ENCODE results near the gene PRKACA. TPM values are rescaled to one million over a fixed set of nuclear protein-coding genes. Genes with fewer than 3 reads are reported as not detected.

Gene PRKACA
- total and polyA plus RNA-seq, 2 experiments from 2014 or later = 5.3 to 37.4 TPM

DNA sequence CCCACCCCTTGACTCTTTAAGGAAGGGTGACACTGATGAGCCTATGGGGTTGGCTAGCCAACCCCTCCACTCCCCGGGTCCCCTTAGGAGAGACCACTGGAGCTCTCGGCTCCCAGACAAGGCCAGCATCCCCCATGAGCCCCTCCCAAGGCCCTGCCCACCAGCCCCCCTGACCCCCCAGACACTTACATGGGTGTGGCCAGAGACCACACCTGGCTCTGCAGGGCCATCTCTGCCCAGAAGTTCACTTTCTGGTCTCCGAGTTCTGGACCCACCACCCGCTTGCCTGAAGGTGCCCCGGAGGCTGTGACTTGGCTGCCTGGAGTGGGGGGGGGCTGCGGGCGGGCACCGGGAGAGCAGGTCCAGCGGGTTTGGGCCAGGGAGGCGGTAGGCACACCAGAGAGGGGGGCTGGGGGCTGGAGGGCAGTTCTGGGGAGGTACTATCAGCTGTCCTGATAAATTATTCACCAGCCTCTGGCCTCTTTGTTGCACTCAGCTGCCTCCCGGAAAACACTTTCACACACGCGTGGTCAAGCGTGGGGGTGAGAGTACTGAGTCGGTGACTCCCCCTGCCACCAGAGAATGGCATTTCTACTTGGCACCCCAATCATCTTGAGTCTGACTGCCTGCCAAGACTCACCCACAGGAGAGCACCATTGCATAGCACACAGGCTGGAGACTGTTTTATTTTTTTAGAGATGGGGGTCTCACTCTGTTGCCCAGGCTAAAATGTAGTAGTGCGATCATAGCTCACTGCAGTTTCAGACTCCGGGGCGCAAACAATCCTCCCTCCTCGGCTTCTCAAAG lies 55.6 kb downstream of the PRKACA start, which contains the start of gene PALM3:
Gene PALM3 (minus strand): TSS at position 326 of the 807 bp plus-strand sequence. CDS start 96 bp downstream, at position 230.
- 69% methylated on average over 15 to 19 of the region's 19 CpGs for WGBS, 2 experiments (ENCODE audit: low coverage in 1 of 2, low lambda C conversion rate in 2 of 2, missing lambda C conversion rate in 2 of 2)
- in situ Hi-C loops (cut with MboI) = no loop called here
- H3K4me3 ChIP-seq = no peak within 1 kb of the TSS
- H3K36me3 ChIP-seq (ENCODE audit: low read depth) = no peaks in the 10 kb centered on the region
- H3K27me3 ChIP-seq (replicated peaks; ENCODE audit: insufficient read depth) = peaks cover 12% of the 10 kb centered on the region; the same call in 1 of the 2 replicates
- H3K4me1 ChIP-seq (ENCODE audit: insufficient read depth) = no peaks in the 10 kb centered on the region
- H3K9me2 ChIP-seq (ENCODE audit: insufficient read depth) = no peaks in the 10 kb centered on the region
- H3K79me2 ChIP-seq (ENCODE audit: insufficient read depth) = no peaks in the 10 kb centered on the region
- 0 out of 2 replicates have a peak within 1 kb of the TSS, but pooled peaks have one; percentile 62 for H2AFZ ChIP-seq
- no peak within 1 kb of the TSS for H3K4me2 ChIP-seq (ENCODE audit: unreplicated experiment)
- H4K20me1 ChIP-seq (ENCODE audit: insufficient read depth) = no peaks in the 10 kb centered on the region
- no peak within 1 kb of the TSS for H3K9ac ChIP-seq
- TF ChIP-seq EZH2phosphoT487 (IDR thresholded peaks at IDR 0.05; ENCODE audit: insufficient read depth, low read depth) = no peak
- no peak for TF ChIP-seq EZH2 (IDR thresholded peaks at IDR 0.05; ENCODE audit: insufficient read depth, poor library complexity, severe bottlenecking)
- no peaks in the 10 kb centered on the region for H3F3A ChIP-seq (ENCODE audit: insufficient read depth)
- no peaks in the 10 kb centered on the region for H3K9me3 ChIP-seq (ENCODE audit: low read depth)
- DNase-seq = no peak
- H3K27ac ChIP-seq = no peak within 1 kb of the TSS

DNA sequence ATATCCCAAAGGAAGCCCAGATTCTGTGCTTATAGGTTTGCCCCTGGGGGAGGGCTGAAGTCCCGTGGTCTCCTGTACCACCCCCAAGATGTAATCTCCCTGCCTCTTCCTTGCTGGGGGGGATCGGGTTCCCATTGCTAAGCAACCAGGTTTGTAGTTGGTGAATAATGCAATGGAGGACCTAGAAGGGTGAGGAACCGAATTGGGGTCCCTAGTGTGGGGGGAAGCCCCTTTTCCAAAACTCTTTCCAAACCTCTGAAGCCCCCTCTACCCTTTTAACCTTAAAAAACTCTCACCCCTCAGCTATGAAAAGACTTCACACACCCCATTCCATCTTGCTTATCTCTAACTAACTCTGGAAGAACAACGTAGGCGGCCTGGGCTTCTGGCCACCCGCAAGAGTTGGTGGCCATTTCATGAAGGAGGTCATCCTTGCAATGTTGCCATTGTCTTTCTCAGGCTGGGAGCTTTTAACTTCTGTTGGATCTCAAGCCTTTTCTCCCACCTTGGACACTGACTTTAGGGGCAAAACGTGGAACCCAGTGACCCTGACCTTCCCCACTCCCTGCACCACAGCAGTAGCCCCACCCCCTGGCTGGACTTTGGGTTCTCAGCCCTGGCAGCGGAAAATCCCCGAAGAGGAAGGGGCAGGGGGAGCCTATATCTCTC lies 56.3 kb downstream of the PRKACA start:
- H3K9me2 ChIP-seq (ENCODE audit: insufficient read depth) = no peaks in the 10 kb centered on the region
- 0 out of 2 replicates have a peak overlapping the region, but pooled peaks have one; percentile 62 for H2AFZ ChIP-seq
- no peak overlapping the region for H3K9ac ChIP-seq
- peak; percentile 46 for DNase-seq
- peaks cover 12% of the 10 kb centered on the region; the same call in 1 of the 2 replicates for H3K27me3 ChIP-seq (replicated peaks; ENCODE audit: insufficient read depth)
- no peaks in the 10 kb centered on the region for H3K9me3 ChIP-seq (ENCODE audit: low read depth)
- H3K4me3 ChIP-seq = no peak overlapping the region
- H4K20me1 ChIP-seq (ENCODE audit: insufficient read depth) = no peaks in the 10 kb centered on the region
- no peaks in the 10 kb centered on the region for H3F3A ChIP-seq (ENCODE audit: insufficient read depth)
- H3K36me3 ChIP-seq (ENCODE audit: low read depth) = no peaks in the 10 kb centered on the region
- H3K27ac ChIP-seq = no peak overlapping the region
- H3K4me2 ChIP-seq (ENCODE audit: unreplicated experiment) = no peak overlapping the region
- H3K4me1 ChIP-seq (ENCODE audit: insufficient read depth) = no peaks in the 10 kb centered on the region
- 44 to 52% methylated on average over 9 of the region's 9 CpGs for WGBS, 2 experiments (ENCODE audit: low coverage in 1 of 2, low lambda C conversion rate in 2 of 2, missing lambda C conversion rate in 2 of 2)
- no peaks in the 10 kb centered on the region for H3K79me2 ChIP-seq (ENCODE audit: insufficient read depth)
- TF ChIP-seq EZH2phosphoT487 (IDR thresholded peaks at IDR 0.05; ENCODE audit: insufficient read depth, low read depth) (no peak), EZH2 (IDR thresholded peaks at IDR 0.05; ENCODE audit: insufficient read depth, poor library complexity, severe bottlenecking) (no peak)
- in situ Hi-C loops (cut with MboI) = no loop called here

DNA sequence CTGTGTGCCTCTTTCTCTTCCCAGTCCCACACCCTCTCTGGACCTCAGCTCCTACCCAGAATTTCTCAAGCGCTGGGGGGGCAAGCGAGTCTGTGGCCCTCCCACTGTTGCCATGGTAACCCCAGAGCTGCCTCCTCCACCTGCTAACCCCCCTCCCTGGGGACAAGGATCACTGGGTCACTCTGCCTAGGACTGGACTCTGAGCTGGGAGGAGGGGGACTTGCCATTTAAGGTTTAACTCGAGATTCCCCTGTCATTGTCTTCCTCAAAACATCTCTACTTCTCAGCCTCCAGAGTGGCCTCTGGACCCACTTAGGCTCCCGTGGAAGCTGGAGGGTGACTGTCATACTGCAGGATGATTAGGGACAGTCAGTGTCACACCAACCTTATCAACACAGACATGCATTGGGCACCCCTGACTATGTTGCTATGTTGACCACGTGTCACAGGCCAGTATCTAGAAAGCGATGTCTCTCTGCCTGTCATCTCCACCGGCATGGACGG lies 57.9 kb downstream of the PRKACA start:
- in situ Hi-C loops (cut with MboI) = no loop called here
- Histone ChIP-seq H3K4me3 (no peak overlapping the region), H3K79me2 (ENCODE audit: insufficient read depth) (no peaks in the 10 kb centered on the region), H3K9me2 (ENCODE audit: insufficient read depth) (no peaks in the 10 kb centered on the region), H3K4me1 (ENCODE audit: insufficient read depth) (no peaks in the 10 kb centered on the region), H3F3A (ENCODE audit: insufficient read depth) (no peaks in the 10 kb centered on the region), H3K36me3 (ENCODE audit: low read depth) (no peaks in the 10 kb centered on the region), H3K4me2 (ENCODE audit: unreplicated experiment) (no peak overlapping the region), H2AFZ (no peak overlapping the region), H3K27ac (no peak overlapping the region), H3K9ac (no peak overlapping the region), H4K20me1 (ENCODE audit: insufficient read depth) (no peaks in the 10 kb centered on the region), H3K9me3 (ENCODE audit: low read depth) (no peaks in the 10 kb centered on the region), H3K27me3 (replicated peaks; ENCODE audit: insufficient read depth) (peaks cover 12% of the 10 kb centered on the region; the same call in 1 of the 2 replicates)
- 49 to 52% methylated on average over 8 of the region's 8 CpGs for WGBS, 2 experiments (ENCODE audit: low coverage in 1 of 2, low lambda C conversion rate in 2 of 2, missing lambda C conversion rate in 2 of 2)
- DNase-seq = no peak
- TF ChIP-seq EZH2 (IDR thresholded peaks at IDR 0.05; ENCODE audit: insufficient read depth, poor library complexity, severe bottlenecking) (no peak), EZH2phosphoT487 (IDR thresholded peaks at IDR 0.05; ENCODE audit: insufficient read depth, low read depth) (no peak)

- DNase-seq = no peak
- no peak overlapping the region for H3K9ac ChIP-seq
- no peak overlapping the region for H3K27ac ChIP-seq
- in situ Hi-C loops (cut with MboI) = no loop called here
- no peaks in the 10 kb centered on the region for H3K9me2 ChIP-seq (ENCODE audit: insufficient read depth)
- H3K79me2 ChIP-seq (ENCODE audit: insufficient read depth) = no peaks in the 10 kb centered on the region
- no peaks in the 10 kb centered on the region for H3K4me1 ChIP-seq (ENCODE audit: insufficient read depth)
- no peaks in the 10 kb centered on the region for H3F3A ChIP-seq (ENCODE audit: insufficient read depth)
- H3K36me3 ChIP-seq (ENCODE audit: low read depth) = no peaks in the 10 kb centered on the region
- no peak for TF ChIP-seq EZH2phosphoT487 (IDR thresholded peaks at IDR 0.05; ENCODE audit: insufficient read depth, low read depth)
- no peak for TF ChIP-seq EZH2 (IDR thresholded peaks at IDR 0.05; ENCODE audit: insufficient read depth, poor library complexity, severe bottlenecking)
- H3K27me3 ChIP-seq (replicated peaks; ENCODE audit: insufficient read depth) = peaks cover 12% of the 10 kb centered on the region; the same call in 1 of the 2 replicates
- 28 to 36% methylated on average over 11 to 13 of the region's 15 CpGs for WGBS, 2 experiments (ENCODE audit: low coverage in 1 of 2, low lambda C conversion rate in 2 of 2, missing lambda C conversion rate in 2 of 2)
- no peaks in the 10 kb centered on the region for H3K9me3 ChIP-seq (ENCODE audit: low read depth)
- H3K4me3 ChIP-seq = no peak overlapping the region
- no peak overlapping the region for H3K4me2 ChIP-seq (ENCODE audit: unreplicated experiment)
- no peaks in the 10 kb centered on the region for H4K20me1 ChIP-seq (ENCODE audit: insufficient read depth)
- no peak overlapping the region for H2AFZ ChIP-seq
These were observed 58.5 kb downstream of the PRKACA start for GRCh38 chr19:14059093-14059480.

Data from GM23248 (cell line).